Endothelial cell of umbilical vein (primary cell): Measurements from ENCODE around the gene PNPLA7. TPM values are rescaled to one million over a fixed set of nuclear protein-coding genes. Genes with fewer than 3 reads are reported as not detected.
"Not testable (repeated sequence)": the region's sequence is repeated elsewhere in the genome, so short reads cannot be mapped to it uniquely, and the experiment has no call there.

Source experiments
- BruUV-seq: library from RNA; stranded (reverse); fragments of 400-500 nt; replicated peaks from 2 replicates; lab custom pipeline; 2021; lab: Mats Ljungman, UMichigan
- CTCF ChIA-PET: fragments of 300-600, 350-600 bp; sonication (Branson Sonifier 250); formaldehyde crosslinking; loops from one replicate; lab custom pipeline; 2021; ENCODE audit warnings: antibody characterized with exemption, inconsistent platforms; lab: Charles Lee
- POLR2A ChIA-PET: fragments of 300-600, 350-600 bp; sonication (Branson Sonifier 250); formaldehyde crosslinking; loops from one replicate; lab custom pipeline; 2021; ENCODE audit warnings: antibody characterized with exemption, inconsistent platforms; lab: Charles Lee
- DNase-seq: peaks from one replicate; pipeline ENCODE4 v3.0.0-alpha.2; 2011; ENCODE audit warnings: low read depth, low spot score
- FAIRE-seq: peaks from 2 replicates; lab custom pipeline; 2011; peaks lifted over from hg19 to GRCh38; lab: Jason Lieb, UNC
- H2AFZ ChIP-seq: 2 replicates; pipeline ENCODE4 v1.6.0; 2012; ENCODE audit warnings: low read depth, low read length, control low read depth, inconsistent platforms
- H3K27ac ChIP-seq: 2 replicates; pipeline ENCODE4 v1.5.1; 2011; ENCODE audit warnings: low read depth, mild to moderate bottlenecking, control low read depth, low read length, moderate library complexity; ENCODE audit not compliant: insufficient read depth
- H3K27me3 ChIP-seq, 2 experiments: 2 replicates each; pipeline versions ENCODE4 v1.6.0 to v1.6.1; 2011; ENCODE audit warnings: low read length in 2 of 2, mixed read lengths in 1 of 2; ENCODE audit not compliant: control insufficient read depth in 2 of 2, insufficient read depth in 2 of 2
- H3K36me3 ChIP-seq, 2 experiments: 2 replicates in 1 of 2; 3 replicates in 1 of 2; pipeline ENCODE4 v1.5.1; 2011; ENCODE audit warnings: low read length in 2 of 2, mild to moderate bottlenecking in 1 of 2, moderate library complexity in 1 of 2; ENCODE audit not compliant: control insufficient read depth in 2 of 2, insufficient read depth in 2 of 2; ENCODE audit errors: extremely low read depth in 1 of 2
- H3K4me1 ChIP-seq: 3 replicates; pipeline ENCODE4 v1.5.1; 2011; ENCODE audit warnings: mild to moderate bottlenecking, low read length; ENCODE audit not compliant: control insufficient read depth, insufficient read depth; ENCODE audit errors: extremely low read depth
- H3K4me2 ChIP-seq: 2 replicates; pipeline ENCODE4 v1.6.1; 2011; ENCODE audit warnings: low read length, control low read depth, mixed read lengths; ENCODE audit not compliant: insufficient read depth
- H3K4me3 ChIP-seq, 3 experiments: fragments of 200-600 bp in 1 of 3; sonication (generic), shearing (Covaris generic) in 1 of 3; replicated peaks in 1 of 3; 2 replicates each; pipeline ENCODE4 v1.5.1; 2011 to 2016; ENCODE audit warnings: control low read depth in 3 of 3, low read length in 3 of 3, mild to moderate bottlenecking in 2 of 3, inconsistent platforms in 1 of 3, low read depth in 1 of 3, moderate library complexity in 1 of 3; ENCODE audit not compliant: insufficient read depth in 1 of 3
- H3K79me2 ChIP-seq: 2 replicates; pipeline ENCODE4 v1.6.0; 2012; ENCODE audit warnings: low read length, inconsistent platforms; ENCODE audit not compliant: control insufficient read depth, insufficient read depth
- H3K9ac ChIP-seq: replicated peaks from 2 replicates; pipeline ENCODE3; 2011; ENCODE audit warnings: low read length, control low read depth; ENCODE audit not compliant: insufficient read depth; ENCODE audit errors: extremely low read depth
- H3K9me1 ChIP-seq: replicated peaks from 3 replicates; pipeline ENCODE4 v1.6.0; 2011; ENCODE audit warnings: mild to moderate bottlenecking, low read length; ENCODE audit not compliant: control insufficient read depth, insufficient read depth; ENCODE audit errors: extremely low read depth
- H3K9me3 ChIP-seq: replicated peaks from 2 replicates; pipeline ENCODE4 v1.5.1; 2012; ENCODE audit warnings: low read length, inconsistent platforms; ENCODE audit not compliant: control insufficient read depth, insufficient read depth
- H4K20me1 ChIP-seq: replicated peaks from 2 replicates; pipeline ENCODE3; 2011; ENCODE audit warnings: mild to moderate bottlenecking, low read length; ENCODE audit not compliant: control insufficient read depth, insufficient read depth; ENCODE audit errors: extremely low read depth
- CTCF ChIP-seq, 2 donors: IDR thresholded peaks; 1 replicate in 1 of 2; 2 replicates in 1 of 2; pipeline ENCODE4 v1.5.1; 2011; ENCODE audit warnings: low read length in 2 of 2, mild to moderate bottlenecking in 2 of 2, moderate library complexity in 2 of 2, control low read depth in 1 of 2, inconsistent platforms in 1 of 2, low read depth in 1 of 2; ENCODE audit not compliant: insufficient read depth in 1 of 2; ENCODE audit errors: extremely low read depth in 1 of 2
- EZH2 ChIP-seq: IDR thresholded peaks from 2 replicates; pipeline ENCODE4 v1.6.1; 2012; ENCODE audit warnings: borderline replicate concordance, low read depth, mild to moderate bottlenecking, moderate library complexity, low read length, inconsistent platforms; ENCODE audit not compliant: severe bottlenecking
- FOS ChIP-seq: IDR thresholded peaks from 2 replicates; pipeline ENCODE4 v1.6.1; 2011; ENCODE audit warnings: mild to moderate bottlenecking, low read length, moderate library complexity, borderline replicate concordance; ENCODE audit not compliant: insufficient read depth
- GATA2 ChIP-seq: IDR thresholded peaks from 2 replicates; pipeline ENCODE4 v1.7.0; 2011; ENCODE audit warnings: low read depth, mild to moderate bottlenecking, moderate library complexity, mixed read lengths, low read length; ENCODE audit not compliant: insufficient read length, insufficient read depth
- JUN ChIP-seq: IDR thresholded peaks from 2 replicates; pipeline ENCODE4 v1.6.1; 2011; ENCODE audit warnings: borderline replicate concordance, low read depth; ENCODE audit not compliant: insufficient read length, insufficient read depth
- MAX ChIP-seq: IDR thresholded peaks from 2 replicates; pipeline ENCODE4 v1.6.1; 2011; ENCODE audit not compliant: insufficient read depth, insufficient read length
- MYC ChIP-seq: IDR thresholded peaks from one replicate; pipeline ENCODE4 v1.6.1; 2011; ENCODE audit warnings: mild to moderate bottlenecking, low read depth, low read length
- POLR2A ChIP-seq: IDR thresholded peaks from 2 replicates; pipeline ENCODE4 v1.6.1; 2012; ENCODE audit warnings: low read depth, mild to moderate bottlenecking, control low read depth, low read length
- dilution Hi-C: fragments of 300-500 bp; cut with MboI; formaldehyde crosslinking; loops from one replicate; pipeline ENCODE4 v1.15.0; 2019; ENCODE audit warnings: low sequenced_read_pairs; ENCODE audit not compliant: extremely low pct_ligation_motif_present
- intact Hi-C: fragments of 100-400 bp; cut with micrococcal nuclease; formaldehyde crosslinking; loops from one replicate; pipeline ENCODE4 v1.10.0; 2022
- polyA plus RNA-seq, 4 experiments: library from polyadenylated mRNA; depleted of rRNA in 3 of 4; stranded (reverse) in 3 of 4; unstranded in 1 of 4; fragments of >200 nt; gene quantifications; 2 replicates each; pipeline versions ENCODE4 v1.2.1 to v1.2.3, GENCODE V29; 2011 to 2012; ENCODE audit warnings: missing spikeins in 1 of 4
- total RNA-seq: library from RNA; stranded (reverse); gene quantifications from 2 replicates; pipeline ENCODE4 v1.2.3, GENCODE V29; 2021

PNPLA7 gene
- total and polyA plus RNA-seq, 2 donors (not counting 3 experiments of a cell fraction or from before 2014, with no cell fraction given), result 1.0 to 1.9 TPM

- DNase-seq, result no peak
- Histone ChIP-seq H3K9me1 (no peaks in the 10 kb centered on the region), H4K20me1 (no peaks in the 10 kb centered on the region), H3K4me1 (peaks cover 8% of the 10 kb centered on the region), H3K79me2 (peaks cover 1% of the 10 kb centered on the region), H2AFZ (no peak overlapping the region), H3K36me3 (peaks cover 7 to 14% of the 10 kb centered on the region in 2 experiments), H3K27ac (no peak overlapping the region), H3K9me3 (no peaks in the 10 kb centered on the region), H3K9ac (no peak overlapping the region), H3K4me3 (no peak overlapping the region), H3K27me3 (no peaks in the 10 kb centered on the region), H3K4me2 (no peak overlapping the region)
- dilution Hi-C loops, result no loop called here
- TF ChIP-seq FOS (no peak), JUN (no peak), MYC (no peak), EZH2 (no peak), MAX (no peak), CTCF (IDR thresholded peaks at IDR 0.05; ENCODE audit: extremely low read depth in 1 of 2, insufficient read depth in 1 of 2, low read depth in 1 of 2, low read length in 2 of 2) (no peak), POLR2A (no peak), GATA2 (no peak)
- ChIA-PET CTCF (interaction anchor here (2.0 kb wide), 1 partner anchor 216 kb away, joined by 4 read pairs; no protein-coding TSS in a partner anchor), POLR2A (no interaction called here)
- BruUV-seq, result no TSS peak
- no peak for FAIRE-seq
- intact Hi-C loops, result no loop called here
Measured at GRCh38 chr9:137452006-137452760, 98.0 kb downstream of the PNPLA7 start.

- H3K4me3 ChIP-seq, H3K4me1 ChIP-seq, H3K9me3 ChIP-seq, H3K27me3 ChIP-seq, H3K9ac ChIP-seq, H3K27ac ChIP-seq, H3K4me2 ChIP-seq, CTCF ChIA-PET, POLR2A ChIA-PET, BruUV-seq, H2AFZ ChIP-seq, FAIRE-seq, H4K20me1 ChIP-seq, DNase-seq, H3K79me2 ChIP-seq, dilution Hi-C loops, intact Hi-C loops, H3K9me1 ChIP-seq: not testable (repeated sequence)
- H3K36me3 ChIP-seq, result peaks cover 7 to 14% of the 10 kb centered on the region in 2 experiments
Measured at GRCh38 chr9:137451264-137452005, 98.8 kb downstream of the PNPLA7 start.
